ENCODE measurements around the gene C11orf97. TPM values are rescaled to one million over a fixed set of nuclear protein-coding genes. Genes with fewer than 3 reads are reported as not detected.

C11orf97 gene
- total RNA-seq, 1 experiment from 2014 or later: not detected

DNA sequence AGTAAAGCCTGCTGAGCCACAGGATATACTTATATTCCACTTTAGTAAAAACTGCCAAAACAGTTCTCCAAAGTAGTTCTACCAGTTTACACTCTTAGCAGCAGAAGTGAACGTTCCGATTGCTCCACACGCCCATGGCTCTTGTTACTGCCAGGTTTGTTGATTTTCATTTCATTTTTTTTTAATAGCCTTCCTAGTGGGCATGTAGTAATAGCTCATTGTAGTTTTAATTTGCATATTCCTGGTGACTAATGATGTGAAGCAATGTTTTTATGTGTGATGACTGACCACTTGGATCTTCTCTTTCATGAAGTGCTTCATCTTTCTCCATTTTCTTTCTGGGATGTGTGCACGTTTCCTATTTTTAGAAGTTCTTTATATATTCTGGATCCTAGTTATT lies 4.8 kb upstream of the C11orf97 start:
- BruUV-seq (replicated peaks): no TSS peak
- CTCF ChIA-PET: no interaction called here

DNA sequence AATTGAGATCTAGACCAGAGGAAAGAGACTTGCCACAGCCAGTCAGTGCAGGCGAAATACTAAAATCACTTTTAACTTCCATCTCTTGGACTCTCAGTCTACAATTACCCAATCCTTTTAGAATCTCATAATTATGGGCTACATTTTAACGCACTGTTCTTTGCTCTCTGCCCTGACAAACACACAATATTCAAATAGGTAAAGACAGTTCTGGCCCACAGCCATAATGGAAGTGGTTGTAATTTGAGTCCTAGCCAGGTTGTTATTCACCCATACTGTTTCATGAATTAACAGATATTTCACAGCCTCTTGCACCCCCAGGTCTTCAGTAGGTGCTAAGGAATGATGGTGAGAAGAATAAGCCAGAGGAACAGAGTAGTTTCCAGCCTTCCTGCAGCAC lies 830 bp downstream of the C11orf97 start:
- Histone ChIP-seq H3K79me2 (ENCODE audit: low read depth) (no peaks in the 10 kb centered on the region), H3K4me1 (replicated peaks; ENCODE audit: insufficient read depth) (peaks cover 16% of the 10 kb centered on the region), H3K9me3 (ENCODE audit: insufficient read depth, low read depth) (peaks cover 4% of the 10 kb centered on the region; the same call in 1 of the 2 replicates), H3K9me2 (ENCODE audit: insufficient read depth) (no peaks in the 10 kb centered on the region), H3F3A (ENCODE audit: insufficient read depth, low read depth) (peaks cover 3% of the 10 kb centered on the region; the same call in 1 of the 2 replicates), H3K27me3 (ENCODE audit: insufficient read depth, low read depth) (no peaks in the 10 kb centered on the region), H3K27ac (no peak overlapping the region), H3K4me3 (peak overlapping the region; percentile 61; the same call in 1 of the 2 replicates), H3K4me2 (peak overlapping the region; percentile 85), H4K20me1 (ENCODE audit: insufficient read depth) (no peaks in the 10 kb centered on the region), H2AFZ (no peak overlapping the region), H3K36me3 (ENCODE audit: low read depth) (no peaks in the 10 kb centered on the region)
- ChIA-PET CTCF (interaction anchor here (0.6 to 1.2 kb wide), 2 partner anchors 13 to 76 kb away, joined by 4 read pairs; no protein-coding TSS in a partner anchor), POLR2A (ENCODE audit: unreplicated experiment) (no interaction called here)
- intact Hi-C loops (cut with micrococcal nuclease; ENCODE audit: unreplicated experiment): loop anchor here (10.0 kb wide), 1 partner anchor 372 kb away; no protein-coding TSS in a partner anchor
- TF ChIP-seq, protein P1, sequence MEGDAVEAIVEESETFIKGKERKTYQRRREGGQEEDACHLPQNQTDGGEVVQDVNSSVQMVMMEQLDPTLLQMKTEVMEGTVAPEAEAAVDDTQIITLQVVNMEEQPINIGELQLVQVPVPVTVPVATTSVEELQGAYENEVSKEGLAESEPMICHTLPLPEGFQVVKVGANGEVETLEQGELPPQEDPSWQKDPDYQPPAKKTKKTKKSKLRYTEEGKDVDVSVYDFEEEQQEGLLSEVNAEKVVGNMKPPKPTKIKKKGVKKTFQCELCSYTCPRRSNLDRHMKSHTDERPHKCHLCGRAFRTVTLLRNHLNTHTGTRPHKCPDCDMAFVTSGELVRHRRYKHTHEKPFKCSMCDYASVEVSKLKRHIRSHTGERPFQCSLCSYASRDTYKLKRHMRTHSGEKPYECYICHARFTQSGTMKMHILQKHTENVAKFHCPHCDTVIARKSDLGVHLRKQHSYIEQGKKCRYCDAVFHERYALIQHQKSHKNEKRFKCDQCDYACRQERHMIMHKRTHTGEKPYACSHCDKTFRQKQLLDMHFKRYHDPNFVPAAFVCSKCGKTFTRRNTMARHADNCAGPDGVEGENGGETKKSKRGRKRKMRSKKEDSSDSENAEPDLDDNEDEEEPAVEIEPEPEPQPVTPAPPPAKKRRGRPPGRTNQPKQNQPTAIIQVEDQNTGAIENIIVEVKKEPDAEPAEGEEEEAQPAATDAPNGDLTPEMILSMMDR (conservative IDR thresholded peaks at IDR 0.05): no peak
- TF ChIP-seq EZH2 (IDR thresholded peaks at IDR 0.05; ENCODE audit: low read depth): no peak
- DNase-seq: no peak
- no TSS peak for BruUV-seq (replicated peaks)

More for the DNA sequence above, 4.8 kb upstream of the C11orf97 start:
- peak in 1 of 2 experiments; percentile 84 for DNase-seq
- Histone ChIP-seq H4K20me1 (ENCODE audit: insufficient read depth) (no peaks in the 10 kb centered on the region), H3K9me2 (ENCODE audit: insufficient read depth) (no peaks in the 10 kb centered on the region), H3K9me3 (ENCODE audit: insufficient read depth, low read depth) (peaks cover 4% of the 10 kb centered on the region; the same call in 1 of the 2 replicates), H3K4me1 (replicated peaks; ENCODE audit: insufficient read depth) (peaks cover 5% of the 10 kb centered on the region), H3K36me3 (ENCODE audit: low read depth) (no peaks in the 10 kb centered on the region), H3F3A (ENCODE audit: insufficient read depth, low read depth) (peaks cover 10% of the 10 kb centered on the region), H3K79me2 (ENCODE audit: low read depth) (no peaks in the 10 kb centered on the region), H3K4me2 (peak overlapping the region; percentile 5; the same call in 1 of the 2 replicates), H3K4me3 (no peak overlapping the region), H3K27ac (no peak overlapping the region), H2AFZ (no peak overlapping the region), H3K27me3 (ENCODE audit: insufficient read depth, low read depth) (no peaks in the 10 kb centered on the region)
- POLR2A ChIA-PET (ENCODE audit: unreplicated experiment): no interaction called here
- TF ChIP-seq, protein P1 (conservative IDR thresholded peaks at IDR 0.05): no peak
- no peak for TF ChIP-seq EZH2 (IDR thresholded peaks at IDR 0.05; ENCODE audit: low read depth)
- intact Hi-C loops (cut with micrococcal nuclease; ENCODE audit: unreplicated experiment): no loop called here

DNA sequence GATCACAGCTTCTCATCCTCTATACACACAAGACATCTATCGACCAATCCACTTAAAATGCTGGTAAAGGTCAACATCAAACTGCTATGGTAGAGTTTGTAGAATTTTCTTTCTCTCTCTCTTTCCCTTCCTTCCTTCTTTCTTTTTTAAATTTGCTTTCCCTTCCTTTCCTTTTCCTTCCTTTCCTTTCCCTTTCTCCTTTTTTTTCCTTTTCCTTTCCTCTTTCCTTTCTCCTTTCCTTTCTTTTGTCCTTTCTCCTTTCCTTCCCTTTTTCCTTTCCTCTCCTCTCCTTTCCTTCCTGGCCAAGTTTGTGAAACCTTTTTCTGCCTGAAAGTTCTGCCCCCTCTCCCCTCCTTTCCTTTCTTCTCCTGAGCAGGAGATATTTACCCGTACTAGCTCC lies 3.1 kb downstream of the C11orf97 start:
- no peak overlapping the region for H2AFZ ChIP-seq
- H3K27me3 ChIP-seq (ENCODE audit: insufficient read depth, low read depth): no peaks in the 10 kb centered on the region
- peaks cover 16% of the 10 kb centered on the region for H3K4me1 ChIP-seq (replicated peaks; ENCODE audit: insufficient read depth)
- H3K9me3 ChIP-seq (ENCODE audit: insufficient read depth, low read depth): peaks cover 4% of the 10 kb centered on the region; the same call in 1 of the 2 replicates
- no peaks in the 10 kb centered on the region for H4K20me1 ChIP-seq (ENCODE audit: insufficient read depth)
- no peak overlapping the region for H3K4me2 ChIP-seq
- H3K27ac ChIP-seq: no peak overlapping the region
- POLR2A ChIA-PET (ENCODE audit: unreplicated experiment): no interaction called here
- peaks cover 3% of the 10 kb centered on the region; the same call in 1 of the 2 replicates for H3F3A ChIP-seq (ENCODE audit: insufficient read depth, low read depth)
- H3K9me2 ChIP-seq (ENCODE audit: insufficient read depth): no peaks in the 10 kb centered on the region
- no peak for DNase-seq
- H3K36me3 ChIP-seq (ENCODE audit: low read depth): no peaks in the 10 kb centered on the region
- no peak overlapping the region for H3K4me3 ChIP-seq
- intact Hi-C loops (cut with micrococcal nuclease; ENCODE audit: unreplicated experiment): loop anchor here (10.0 kb wide), 1 partner anchor 369 kb away; no protein-coding TSS in a partner anchor
- no peaks in the 10 kb centered on the region for H3K79me2 ChIP-seq (ENCODE audit: low read depth)
- CTCF ChIA-PET: interaction anchor here (0.6 to 0.8 kb wide), 2 partner anchors 10 to 82 kb away, joined by 3 read pairs; no protein-coding TSS in a partner anchor
- TF ChIP-seq, protein P1 (conservative IDR thresholded peaks at IDR 0.05): no peak
- no peak for TF ChIP-seq EZH2 (IDR thresholded peaks at IDR 0.05; ENCODE audit: low read depth)
- BruUV-seq (replicated peaks): no TSS peak

Data from PC-9 (cell line).